Stimulated activated CD8-positive, alpha-beta memory T cell treated with anti-CD3 and anti-CD28 coated beads, Interleukin-7, amount 100 ng/mL, for 1 hour (primary cell): ENCODE results near the gene ADGRL2.

ENCODE experiments used
- DNase-seq, 2 donors: peaks; one replicate each; pipeline ENCODE4 v3.0.0-alpha.2; 2020; ENCODE audit warnings: low read depth in 2 of 2

Gene ADGRL2

DNA sequence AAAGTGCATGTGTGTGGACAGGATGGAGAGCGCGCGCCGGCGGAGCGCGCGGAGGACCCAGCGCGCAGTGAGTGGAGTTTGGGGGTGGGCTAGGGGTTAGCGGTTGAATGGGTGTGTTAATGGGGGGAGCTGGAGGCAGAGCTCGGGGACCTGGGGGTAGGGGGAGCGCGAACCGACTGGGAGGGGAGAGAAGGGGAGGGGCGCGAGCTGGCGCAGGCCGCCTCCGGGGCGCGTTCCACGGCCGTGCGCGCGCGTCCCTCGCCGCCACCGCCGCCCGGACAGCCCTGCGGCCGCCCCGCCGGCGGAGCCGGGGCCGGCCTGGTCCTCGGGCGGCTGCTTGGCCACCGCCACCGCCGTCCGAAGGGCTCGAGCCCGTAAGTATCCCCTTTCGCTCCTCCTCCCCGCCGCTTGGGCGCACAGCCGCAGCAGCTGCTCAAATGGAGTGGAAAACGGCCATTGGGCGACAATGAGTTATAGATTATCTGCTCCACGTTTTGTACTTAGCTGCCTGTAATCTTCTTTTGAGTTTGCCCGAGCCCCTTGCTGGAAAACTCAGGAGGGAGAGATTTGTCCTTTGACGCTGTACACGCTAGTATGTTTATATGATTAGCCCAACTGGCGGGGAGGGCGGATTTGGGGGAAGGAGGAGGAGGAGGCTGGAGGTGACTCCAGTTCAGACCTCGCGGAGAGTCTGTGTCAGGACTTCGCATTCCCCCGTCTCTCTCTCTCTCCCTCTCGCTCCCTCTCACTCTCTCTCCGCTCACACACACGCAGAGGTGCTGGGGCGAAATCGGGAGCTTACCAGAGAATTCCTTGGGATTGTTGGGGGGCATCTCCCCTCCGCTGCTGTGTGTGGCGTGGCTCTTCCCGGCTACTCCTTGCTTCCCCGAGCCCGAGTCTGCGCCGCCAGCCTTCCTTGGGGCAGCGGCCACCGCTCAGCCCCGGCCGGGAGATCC is at the start of gene ADGRL2:
Gene ADGRL2 (plus strand): TSS at position 240 of the 956 bp plus-strand sequence. CDS start 36,051 bp downstream, outside the sequence.
- DNase-seq: no peak

DNA sequence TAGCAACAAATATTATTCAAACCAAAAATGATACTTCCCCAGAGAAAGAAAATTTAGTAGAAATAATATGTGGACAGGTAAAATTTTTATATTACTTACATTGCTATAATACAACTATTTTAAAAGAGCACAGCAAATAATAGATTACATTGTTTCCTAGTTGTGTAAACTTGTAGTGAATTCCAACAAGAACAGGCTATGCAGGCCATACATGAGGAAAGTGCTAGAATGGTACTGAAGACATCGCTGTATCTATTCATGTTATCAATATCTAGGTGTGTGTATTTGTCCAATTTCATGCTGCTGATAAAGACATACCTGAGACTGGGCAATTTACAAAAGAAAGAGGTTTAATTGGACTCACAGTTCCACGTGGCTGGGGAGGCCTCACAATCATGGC is 47.9 kb upstream of the ADGRL2 start:
- DNase-seq: no peak

DNA sequence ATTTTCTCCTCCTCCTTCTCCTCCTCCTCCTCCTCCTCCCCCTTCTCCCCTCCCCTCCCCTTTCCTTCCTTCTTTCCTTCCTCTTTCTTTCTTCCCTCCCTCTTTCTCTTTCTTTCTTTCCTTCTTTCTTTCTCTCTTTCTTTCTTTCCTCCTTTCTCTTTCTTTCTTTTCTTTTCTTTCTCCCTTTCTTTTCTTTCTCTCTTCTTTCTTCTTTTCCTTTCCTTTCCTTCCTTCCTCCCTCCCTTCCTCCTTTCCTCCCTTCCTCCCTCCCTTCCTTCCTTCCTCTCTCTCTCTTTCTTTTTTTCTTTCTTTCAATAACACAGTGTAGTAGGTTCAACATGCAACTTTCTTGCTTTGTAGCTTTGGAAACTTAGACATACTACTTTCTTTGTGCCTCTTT is 46.3 kb upstream of the ADGRL2 start:
- DNase-seq: no peak

DNA sequence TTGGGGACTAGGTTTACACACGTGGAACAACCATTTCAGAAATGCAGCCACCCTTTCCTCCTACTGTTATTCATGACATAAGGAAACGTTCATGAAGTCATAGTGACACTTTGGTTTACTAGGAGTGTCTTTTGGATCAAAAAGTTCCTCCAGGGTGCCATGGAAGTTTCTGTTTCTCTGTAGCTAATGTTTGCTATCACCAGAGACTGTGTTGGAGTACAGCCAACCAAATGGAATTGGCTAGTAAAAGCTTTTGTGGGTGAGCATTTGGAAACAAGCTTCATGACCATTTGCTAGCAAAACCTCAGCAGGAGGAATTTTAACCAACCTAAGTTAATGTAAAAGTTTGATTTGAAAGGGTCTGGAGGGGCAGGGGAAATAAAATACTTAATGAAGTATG is 43.9 kb upstream of the ADGRL2 start:
- no peak for DNase-seq

DNA sequence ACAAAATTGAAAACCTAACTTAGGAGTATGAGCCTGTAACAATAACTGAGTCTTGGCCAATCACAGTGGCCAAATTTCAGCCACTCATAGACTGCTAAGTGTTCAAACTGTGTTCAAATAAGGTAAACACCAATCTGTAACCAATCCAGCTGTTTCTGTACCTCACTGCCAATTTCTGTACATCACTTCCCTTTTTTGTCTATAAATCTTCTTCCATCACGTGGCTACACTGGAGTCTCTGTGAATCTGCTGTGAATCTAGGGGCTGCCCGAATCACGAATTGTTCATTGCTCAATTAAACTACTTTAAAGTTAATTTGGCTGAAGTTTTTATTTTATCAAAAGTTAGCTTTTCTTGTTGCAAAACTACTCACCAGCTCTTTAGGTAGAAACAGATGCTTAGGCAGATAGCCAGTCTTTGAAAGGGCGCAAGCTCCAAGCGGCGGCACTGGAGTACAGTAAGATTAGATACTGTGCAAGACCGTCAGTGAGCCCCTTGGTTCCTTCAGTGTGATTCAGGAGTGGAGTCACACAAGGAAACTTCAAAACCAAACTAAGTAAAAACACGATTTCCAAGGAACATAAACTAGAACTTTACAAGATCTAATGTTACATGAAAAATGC is 43.2 kb upstream of the ADGRL2 start:
- no peak for DNase-seq

DNA sequence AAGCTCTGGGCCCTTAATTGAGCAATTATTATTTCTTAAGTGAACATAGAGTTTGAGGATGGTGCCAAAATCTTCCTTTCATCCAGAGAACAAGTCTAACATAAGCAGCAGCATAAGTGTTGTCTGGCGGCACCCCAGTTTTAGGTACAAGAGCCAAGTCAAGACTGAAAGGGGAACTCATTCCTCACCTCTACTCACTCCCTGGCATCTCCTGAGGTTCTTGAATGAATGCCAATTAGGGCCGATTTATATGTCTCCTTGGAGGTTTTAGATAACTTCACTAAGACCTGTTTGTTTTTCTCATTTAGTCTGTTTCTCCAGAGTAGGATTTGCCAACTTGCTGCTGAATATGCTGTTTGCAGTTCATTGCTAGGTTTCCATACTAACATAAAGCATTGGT is 42.6 kb upstream of the ADGRL2 start:
- no peak for DNase-seq

DNA sequence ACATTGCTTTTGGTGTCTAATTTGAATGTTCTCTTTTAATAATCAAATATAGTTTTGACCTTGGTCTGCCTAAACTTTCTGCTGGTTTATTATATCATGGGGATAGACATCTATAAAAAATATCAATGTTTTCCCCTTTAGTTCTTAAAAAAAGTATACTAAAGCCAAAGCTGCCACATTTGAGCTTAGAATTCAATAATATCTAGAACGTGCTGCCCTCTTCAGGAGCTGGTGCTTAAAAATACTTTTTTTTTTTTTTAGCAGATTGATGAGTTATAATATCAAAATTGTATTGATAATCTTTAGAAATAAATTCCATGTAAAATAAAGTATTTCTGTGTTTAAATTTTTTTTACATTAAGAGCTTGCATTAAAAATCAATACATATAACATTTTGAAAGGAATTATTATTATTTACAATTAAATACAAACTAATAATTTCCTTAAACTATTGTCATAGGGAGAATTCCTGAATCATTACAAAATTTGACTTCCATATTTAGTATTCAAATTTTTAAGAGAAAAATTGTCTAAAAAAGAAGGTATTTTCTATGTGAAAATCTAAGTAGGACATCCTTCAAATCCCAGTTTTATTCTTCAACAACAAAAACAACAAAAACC is 40.1 kb upstream of the ADGRL2 start:
- DNase-seq: no peak

DNA sequence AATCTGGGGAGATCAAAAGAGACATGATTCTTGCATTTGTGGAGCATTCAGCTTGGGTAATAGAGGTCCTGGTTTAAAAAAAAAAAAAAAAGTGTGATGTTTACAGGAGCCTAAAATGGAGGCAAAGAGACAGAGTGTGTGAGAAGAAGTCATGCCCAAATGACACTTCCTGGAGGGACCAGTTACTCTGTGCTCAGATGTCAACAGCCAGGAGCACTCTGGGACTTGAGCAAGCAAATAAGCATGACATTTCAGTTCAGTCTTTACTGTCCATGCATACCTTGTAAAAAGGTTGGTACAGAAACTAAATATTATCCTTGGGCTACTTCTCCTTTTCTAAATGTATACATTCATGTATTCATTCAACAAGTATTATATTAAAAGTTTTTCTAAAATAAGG is 25.2 kb upstream of the ADGRL2 start:
- no peak for DNase-seq

DNA sequence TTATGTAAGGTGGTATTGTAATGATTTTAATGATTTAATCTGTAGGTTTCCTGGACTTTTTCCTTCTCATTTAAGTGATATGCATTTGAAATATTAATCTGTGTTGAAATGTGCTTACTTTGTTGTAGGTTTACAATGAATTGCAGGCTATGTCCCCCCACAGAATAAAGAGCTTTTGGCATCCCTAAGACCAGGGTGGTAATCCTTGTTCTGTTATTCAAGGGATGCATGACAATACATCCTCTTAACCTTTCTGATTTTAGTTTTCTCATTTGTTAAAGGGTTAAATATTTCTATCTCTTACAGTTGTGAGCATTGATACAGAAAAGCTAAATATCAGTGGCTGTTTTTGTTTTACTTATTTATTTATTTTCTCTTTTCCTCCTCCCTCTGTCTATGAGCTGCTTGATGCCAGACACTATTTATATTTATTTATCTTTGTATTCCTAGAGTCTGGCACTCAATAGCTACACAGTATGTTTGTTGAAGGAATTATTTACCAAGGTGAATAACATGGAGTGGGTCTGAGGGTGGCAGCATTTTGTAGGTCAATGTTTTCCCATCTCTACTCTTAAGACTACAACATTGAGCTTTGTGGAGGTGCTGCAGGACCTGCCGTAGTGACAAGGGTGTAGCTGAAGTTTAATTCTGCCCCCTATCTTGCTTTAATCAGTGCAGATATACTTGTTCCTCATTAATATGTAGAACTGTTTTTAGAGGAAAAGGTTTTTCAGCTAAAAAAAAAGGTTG is 19.9 kb upstream of the ADGRL2 start:
- DNase-seq: no peak

DNA sequence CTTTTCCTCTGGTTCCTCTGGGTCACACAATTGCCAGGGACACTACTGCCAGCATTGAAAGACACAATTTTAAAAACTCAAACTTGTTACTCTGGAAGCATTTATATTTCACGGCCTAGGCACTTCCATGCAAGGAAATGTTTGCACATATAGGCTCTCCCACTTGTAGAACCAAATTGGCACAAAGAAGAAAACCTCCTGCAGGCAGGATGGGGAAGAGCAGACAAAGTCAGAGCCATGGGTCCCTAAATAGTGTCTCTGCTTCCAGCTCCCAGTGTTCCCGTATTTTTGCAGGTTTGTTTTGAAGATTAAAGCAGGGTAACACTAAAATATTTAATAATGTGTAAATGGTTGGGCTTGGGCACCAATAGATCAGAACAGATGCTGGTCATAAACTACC is 19.0 kb upstream of the ADGRL2 start:
- no peak for DNase-seq

DNA sequence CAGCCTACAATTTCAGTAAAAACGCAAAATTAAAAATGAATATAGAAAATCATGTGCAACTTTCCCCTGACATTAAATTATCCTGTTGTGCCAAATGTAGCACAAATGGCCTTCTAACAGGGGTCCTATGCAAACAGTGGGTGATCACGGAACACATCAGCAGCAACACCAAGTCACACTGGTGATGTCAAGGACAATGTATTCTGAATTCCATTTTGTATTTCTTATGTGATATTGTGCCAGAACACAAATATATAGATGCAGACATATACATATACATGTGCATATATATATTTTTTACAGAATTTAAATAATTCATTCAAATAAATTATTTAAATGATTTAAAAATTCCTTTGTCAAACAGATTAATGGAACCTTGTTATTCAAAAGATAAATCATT is 8.6 kb upstream of the ADGRL2 start:
- no peak for DNase-seq

DNA sequence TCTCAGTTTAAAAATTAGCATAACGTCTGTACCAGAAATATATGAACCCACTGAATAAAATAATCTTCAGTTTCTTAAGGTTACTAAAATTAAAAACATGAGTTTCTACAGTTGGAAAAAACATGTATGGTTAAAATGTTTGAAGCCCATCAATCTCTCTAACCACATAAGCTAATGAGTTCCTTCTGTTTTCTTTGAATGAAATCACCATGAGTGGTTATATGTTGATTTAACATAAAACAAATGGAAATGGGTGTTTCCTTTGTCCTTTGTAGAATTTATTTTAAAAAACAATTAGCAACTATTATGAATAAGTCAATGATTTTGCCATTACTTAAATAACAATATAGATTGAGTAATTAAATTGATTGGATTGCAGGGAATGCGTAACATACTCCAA is 3.0 kb upstream of the ADGRL2 start:
- no peak for DNase-seq

DNA sequence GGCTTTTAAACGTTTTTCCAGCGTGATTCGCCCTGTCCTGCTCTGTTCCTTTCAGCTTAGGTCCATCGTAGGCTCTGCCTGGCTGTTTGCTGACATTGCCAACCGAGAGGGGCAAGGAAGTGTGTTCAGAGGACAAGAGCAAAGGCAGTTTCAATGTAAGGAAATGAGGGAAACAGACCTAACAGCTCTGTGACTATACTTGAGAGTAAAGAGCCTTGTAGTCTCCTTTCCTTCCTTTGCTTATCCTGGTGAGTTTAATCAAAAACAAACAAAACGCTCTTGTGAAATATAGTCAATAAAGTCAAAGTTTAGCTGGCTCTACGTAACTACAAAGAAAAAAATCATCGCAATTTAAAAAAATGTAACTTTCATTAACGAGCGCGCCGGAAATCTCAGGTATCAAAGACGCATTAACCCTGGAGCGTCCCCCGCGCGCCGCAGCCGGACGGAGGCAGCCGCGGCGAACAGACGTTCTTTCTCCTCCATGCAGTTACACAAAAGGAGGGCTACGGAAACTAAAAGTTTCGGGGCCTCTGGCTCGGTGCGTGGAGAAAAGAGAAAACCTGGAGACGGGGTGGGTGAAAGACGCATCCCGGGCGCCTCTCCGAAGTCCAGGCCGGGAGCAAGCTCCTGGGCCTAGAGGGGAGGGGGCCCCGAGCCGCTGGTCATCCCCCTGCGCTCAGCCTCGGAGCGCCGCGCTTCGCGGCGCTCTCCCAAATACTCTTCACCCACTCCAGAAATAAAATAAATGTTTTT is 617 bp upstream of the ADGRL2 start:
- no peak for DNase-seq

DNA sequence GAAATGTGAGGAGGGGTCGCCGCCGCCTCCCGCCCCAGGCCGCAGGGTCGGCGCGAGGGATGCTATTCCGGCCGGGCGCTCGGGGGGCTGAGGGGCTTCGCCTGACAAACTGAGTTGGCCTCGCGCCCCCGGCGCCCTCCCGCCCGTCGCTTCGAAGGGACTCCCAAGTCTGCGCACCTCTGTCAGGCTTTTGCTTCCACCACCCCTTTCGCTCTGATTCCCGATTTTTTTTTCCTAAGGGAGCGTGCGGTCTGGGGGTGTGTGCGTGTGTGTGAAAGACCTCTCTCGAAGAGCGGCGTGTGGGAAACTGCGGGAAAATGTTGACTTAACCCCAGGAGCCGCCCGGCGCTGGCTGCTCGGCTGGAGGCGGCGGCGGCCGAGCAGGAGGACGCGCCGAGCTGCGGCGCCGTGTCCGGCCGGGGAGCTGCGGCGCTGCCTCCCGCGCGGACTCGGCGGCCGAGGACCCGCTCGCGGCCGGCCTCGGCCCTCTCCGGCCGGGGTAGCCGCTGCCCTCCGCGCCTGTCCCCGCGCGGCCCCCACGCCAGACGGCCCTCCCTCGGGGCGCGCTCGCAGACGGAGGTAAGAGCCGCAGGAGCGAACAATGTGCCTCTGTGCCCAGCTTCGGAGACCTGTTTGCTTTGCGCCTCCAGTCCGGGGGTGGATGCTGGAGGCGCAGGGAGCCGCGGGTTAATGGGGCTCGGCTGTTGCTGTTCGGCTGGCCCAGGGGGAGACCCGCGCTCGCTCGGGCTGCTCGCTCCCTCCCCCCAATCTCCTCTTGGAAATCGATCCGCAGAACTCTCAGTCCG is 1.1 kb downstream of the ADGRL2 start:
- no peak for DNase-seq

DNA sequence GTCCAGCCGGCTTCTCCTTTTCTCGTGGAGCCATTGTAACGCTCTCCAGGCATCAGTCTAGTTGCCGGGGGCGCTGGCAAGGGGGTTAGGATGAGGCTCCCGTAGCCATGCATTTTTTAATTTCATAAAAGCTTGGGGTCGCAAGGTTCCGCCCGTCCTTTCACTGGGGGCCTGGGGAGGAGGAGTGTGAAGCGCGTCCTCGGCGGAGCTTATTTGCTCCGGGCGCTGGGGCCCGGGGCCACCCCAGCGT is 1.6 kb downstream of the ADGRL2 start:
- no peak for DNase-seq

DNA sequence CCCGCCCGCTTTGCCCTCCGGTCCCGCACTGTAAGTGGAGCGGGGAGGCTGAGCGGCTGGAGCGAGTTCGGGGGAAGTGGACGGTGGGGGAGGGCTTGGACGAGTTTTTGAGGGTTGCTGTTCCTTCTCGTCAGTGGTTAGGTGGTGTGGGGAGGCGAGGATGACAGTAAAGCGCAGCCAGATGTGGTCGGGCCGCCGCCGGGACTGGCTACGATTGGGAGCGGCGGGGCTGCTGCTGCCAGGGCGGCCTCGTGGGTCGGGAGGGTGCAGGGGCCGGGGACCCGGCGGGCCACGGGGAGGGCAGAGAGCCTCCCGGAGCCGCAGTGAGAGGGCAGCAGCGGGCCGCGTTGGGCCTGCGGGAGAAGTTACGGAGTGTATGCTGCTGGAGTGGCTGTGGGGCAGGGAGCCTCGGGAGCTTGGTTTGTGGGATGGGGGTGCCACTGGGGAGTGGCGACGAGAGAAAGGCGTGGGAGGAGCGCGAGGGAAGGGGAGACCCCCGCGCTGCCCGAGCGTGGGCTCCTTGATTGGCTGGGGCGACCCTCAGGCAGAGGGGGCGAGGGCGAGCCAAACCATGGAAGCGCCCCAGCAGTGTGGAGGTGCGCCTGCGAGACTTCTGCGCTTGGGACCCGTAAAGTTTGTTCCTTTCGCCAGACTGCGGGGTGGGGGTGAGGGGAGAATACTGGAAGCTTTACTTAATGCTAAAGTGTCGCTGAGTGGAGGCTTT is 2.1 kb downstream of the ADGRL2 start:
- DNase-seq: no peak

DNA sequence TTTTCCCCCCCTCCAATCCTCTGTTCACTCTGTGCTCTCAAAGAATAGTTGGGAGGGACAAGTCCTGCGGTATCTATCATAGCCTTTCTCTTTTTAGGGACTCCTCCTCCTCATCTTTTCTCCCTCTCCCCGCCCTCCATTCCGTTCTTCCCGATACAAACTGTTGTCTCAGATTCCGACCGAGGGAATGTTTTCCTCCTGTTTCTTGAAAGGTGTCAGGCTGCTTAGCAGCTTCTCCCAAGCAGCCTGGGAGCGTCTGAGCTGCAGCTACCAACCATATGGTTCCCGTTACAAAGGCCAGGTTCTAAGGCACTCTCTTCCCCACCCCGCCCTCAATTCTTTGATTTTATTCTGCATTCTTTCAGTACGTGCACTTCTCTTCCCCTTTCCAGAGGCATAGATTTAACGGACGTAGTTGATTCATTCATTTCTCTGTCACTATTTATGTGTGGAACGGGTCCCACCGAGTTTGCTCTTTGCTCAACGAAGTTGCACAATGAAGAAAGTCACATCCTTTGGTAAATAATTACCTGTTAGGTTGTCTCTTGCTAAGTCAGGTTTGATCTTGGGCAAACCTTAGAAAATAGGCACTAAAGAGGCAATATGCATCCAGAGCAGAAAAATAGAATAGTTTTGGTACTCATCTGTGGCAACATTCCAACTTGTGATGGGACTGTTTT is 2.8 kb downstream of the ADGRL2 start:
- no peak for DNase-seq

DNA sequence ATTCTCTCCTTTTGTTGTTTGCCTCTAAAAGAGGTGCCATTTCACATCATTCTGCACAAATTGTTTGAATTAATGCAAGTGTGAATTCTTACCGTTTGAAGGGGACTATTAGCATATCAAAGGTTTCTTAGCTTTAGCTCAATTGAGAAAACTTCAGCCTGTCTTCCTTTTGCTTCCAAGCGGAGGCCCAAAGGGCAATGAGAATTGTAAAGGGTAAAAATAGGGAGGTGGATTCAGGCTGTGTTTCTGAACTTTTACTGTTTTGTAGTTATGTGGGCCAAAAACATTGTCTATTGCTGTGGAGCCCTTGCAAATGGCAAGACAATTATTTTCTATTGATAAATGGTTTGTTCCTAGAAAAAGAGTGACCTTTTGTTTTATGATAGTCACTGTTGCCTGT is 3.6 kb downstream of the ADGRL2 start:
- DNase-seq: no peak
